HG03135 (cell line): ENCODE data around the gene ZNF436.

Experiments used
- ATAC-seq: cut with Tn5 transposase; IDR thresholded peaks from one replicate; pipeline ENCODE4 v1.9.1; 2021; ENCODE audit warnings: mild to moderate bottlenecking, moderate library complexity; ENCODE audit not compliant: unreplicated experiment

Gene ZNF436

GRCh38 chr1:23369335-23370013 lies at the start of gene ZNF436:
ZNF436 (minus strand) TSS chr1:23369836; CDS start chr1:23368005, 1,831 bp downstream.
- ATAC-seq: no peak

DNA sequence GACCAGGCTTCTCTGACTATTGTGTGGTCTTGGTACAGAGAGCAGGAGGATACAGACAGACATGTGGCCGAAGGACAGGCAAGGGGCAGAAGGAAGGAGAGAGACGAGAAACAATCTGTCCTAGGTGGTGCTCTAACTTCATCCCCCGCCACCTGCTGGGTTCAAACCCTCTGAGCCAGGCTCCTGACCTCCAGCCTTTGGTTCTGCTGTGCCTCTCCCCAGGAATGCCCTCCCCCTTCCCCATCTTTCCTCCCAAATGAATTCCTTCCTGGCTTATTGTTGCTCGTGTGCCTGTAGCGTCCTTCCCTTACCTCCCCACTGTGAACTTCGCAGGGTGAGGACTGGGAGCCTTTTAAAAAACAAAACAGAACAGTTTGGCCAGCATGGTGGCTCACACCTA lies 49.5 kb upstream of the ZNF436 start:
- no peak for ATAC-seq

DNA sequence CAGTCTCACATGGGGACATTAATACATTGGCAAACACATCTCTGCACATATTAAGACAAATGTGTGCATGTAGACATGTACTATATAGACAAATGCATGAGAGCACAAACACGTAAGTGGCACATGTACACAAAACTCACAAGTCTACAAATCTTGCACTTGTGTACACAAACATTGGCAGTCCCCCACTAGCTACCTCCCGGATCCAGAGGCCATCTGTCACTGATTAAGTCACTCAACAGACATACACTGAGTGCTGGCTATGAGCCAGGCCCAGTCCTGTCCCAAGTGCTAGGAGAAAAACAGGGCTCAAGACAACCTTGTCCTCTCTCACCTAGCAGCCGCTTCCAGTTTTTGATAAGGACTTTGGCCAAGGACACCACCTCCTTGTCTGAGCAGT lies 47.9 kb upstream of the ZNF436 start:
- no peak for ATAC-seq

- no peak for ATAC-seq
Observed at GRCh38 chr1:23416964-23417363, 47.3 kb upstream of the ZNF436 start.

DNA sequence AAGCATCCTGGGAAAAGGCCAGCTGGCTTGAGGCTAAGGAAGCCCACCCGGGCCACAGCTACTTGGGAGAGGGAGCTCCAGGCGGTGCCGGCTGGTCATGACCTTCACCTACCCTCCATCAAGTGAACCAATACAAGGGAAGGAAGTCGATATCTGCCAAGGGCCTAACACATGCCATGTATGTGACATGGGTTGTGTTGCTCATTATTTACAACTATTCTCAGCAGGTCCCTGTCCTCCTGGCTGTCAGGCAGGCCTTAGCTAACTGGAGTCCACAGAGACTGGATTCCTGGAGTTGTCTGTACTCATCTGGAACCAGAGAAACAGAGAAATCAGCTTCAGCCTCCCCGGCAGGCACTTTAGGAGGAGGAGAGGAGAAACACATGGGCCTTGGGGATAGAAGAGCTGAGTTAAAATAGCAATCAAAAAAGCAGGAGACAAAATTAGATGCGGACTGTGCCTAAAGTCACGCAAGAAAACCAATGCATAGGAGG lies 39.2 kb upstream of the ZNF436 start:
- no peak for ATAC-seq

DNA sequence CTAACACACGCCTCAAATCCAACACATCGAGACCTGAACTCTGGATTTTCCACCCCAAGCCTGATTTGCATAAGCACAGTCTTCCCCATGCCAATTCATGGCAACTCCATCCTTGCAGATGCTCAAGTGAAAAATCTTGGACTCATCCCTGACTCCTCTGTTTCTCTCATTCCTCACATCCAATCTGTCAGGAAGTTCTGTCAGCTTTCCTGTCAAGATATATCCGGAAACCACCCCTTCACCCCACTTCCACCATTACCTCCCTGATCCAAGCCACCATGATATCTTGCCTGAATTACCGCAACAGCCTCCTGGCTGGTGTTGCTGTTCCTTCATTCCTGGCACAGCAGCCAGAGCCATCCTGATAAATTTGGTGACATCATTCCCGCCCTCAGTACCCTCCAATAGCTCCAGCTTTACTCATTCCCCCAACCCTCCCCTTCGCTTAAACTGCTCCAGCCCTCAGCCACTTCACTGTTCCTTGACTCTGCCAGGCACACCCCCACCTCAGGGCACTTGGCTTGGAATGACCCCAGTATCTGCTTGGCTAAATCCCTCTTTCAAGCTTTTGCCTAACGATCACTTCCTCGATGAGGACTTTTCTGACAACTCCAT lies 37.5 kb upstream of the ZNF436 start:
- ATAC-seq: no peak

DNA sequence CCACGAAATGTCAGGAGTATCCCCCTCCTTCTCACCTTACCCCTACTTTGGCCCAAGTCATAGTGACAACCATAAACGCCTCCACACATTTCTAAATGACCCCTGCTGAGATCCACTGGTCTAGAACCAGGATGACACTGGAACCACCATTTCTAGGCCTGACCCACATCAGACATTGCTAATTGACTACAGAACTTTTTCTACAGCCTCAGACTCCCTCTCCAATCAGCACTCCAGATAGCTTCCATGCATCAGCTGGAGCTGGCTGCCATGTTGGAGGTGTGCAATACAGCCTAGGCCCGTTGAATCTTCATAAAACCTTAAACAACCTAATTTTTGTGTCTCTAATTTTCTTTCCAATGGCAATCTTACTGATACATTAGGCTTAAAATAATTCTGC lies 36.3 kb upstream of the ZNF436 start:
- ATAC-seq: no peak

GRCh38 chr1:23403735-23404486 lies 34.3 kb upstream of the ZNF436 start:
- ATAC-seq: no peak

DNA sequence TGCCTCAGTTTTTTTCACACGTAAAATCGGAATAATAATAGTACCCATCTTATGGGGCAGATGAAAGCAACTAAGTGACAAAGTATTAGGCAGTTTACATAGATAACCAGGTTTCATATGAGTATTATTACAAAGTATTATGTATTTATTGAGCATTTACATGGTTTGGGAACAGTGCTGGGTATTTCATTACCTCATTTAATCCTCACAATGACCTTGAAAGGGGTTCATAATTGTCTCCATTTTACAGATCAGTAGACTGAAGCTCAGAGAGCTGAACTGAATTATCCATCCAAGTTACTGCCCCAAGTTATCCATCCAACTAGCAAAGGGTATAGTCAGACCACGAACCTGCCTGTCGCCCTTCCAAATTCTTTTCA lies 33.7 kb upstream of the ZNF436 start:
- no peak for ATAC-seq

GRCh38 chr1:23403038-23403336 lies 33.4 kb upstream of the ZNF436 start:
- ATAC-seq: no peak

GRCh38 chr1:23402286-23403037 lies 32.8 kb upstream of the ZNF436 start:
- ATAC-seq: no peak

DNA sequence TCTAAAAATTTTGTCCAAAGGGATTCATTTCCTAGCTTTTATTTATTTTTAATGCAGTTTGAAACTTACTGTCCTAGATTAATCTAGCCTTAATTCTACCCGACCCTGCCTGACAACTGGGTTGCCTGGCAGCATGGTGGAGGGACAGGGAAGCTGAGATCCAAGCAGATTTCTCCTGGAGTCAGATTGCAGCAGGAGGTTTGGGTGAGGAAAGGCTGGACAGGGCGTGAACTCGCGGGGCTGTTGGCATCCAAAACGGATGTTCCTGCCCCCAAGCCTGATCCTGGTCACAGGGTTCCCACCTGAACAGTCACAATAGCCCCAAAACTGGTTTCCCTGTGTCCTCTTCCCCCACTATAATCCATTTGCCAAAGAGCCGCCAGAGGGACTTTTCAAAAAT lies 31.7 kb upstream of the ZNF436 start:
- no peak for ATAC-seq

GRCh38 chr1:23400324-23401114 lies 30.9 kb upstream of the ZNF436 start:
- ATAC-seq: no peak

- ATAC-seq: no peak
Observed at GRCh38 chr1:23399229-23399628, 29.6 kb upstream of the ZNF436 start.

GRCh38 chr1:23397908-23398307 lies 28.3 kb upstream of the ZNF436 start:
- no peak for ATAC-seq

DNA sequence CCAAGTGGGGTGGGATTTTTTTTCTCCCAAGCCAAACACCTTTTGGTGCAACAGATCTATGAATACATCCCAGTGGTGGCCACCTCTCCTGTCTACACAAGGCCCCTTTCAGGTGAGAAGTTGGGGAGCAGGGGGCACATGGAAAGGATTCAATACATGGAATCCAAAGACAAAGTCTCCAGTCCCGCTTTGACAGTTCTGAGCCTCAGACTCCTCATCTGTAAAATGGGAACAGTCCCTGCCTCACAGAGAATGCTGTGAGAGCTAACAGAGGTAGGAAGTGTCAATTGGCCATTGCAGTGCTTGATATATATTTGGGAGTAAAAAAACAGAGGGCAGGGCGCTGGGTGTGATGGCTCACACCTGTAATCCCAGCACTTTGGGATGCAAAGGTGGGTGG lies 26.7 kb upstream of the ZNF436 start:
- no peak for ATAC-seq

- no peak for ATAC-seq
Observed at GRCh38 chr1:23395849-23396248, 26.2 kb upstream of the ZNF436 start.

DNA sequence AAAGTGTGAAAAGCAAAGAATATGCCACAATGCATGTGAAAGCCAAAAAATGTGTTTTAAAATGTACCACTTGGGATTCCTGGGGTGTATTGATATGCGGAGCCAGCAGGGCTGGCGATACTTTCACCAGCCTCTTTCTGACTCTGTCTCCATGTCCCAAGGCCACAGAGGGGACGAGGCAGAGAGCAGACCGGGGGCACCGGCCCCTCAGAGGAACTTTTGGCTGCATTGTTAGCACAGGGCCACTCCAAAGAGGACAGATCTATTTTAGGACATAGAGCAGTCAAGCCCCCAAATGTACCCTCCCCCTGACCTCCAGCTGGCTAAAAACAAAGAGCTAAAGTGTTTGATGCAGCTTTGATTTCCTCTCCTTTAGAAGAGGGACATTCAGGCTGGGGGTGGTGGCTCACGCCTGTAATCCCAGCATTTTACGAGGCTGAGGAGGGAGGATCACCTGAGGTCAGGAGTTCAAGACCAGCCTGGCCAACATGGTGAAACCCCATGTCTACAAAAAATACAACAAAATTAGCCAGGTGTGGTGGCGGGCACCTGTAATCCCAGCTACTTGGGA lies 25.6 kb upstream of the ZNF436 start:
- ATAC-seq: no peak

- ATAC-seq: no peak
Observed at GRCh38 chr1:23394684-23395083, 25.0 kb upstream of the ZNF436 start.

DNA sequence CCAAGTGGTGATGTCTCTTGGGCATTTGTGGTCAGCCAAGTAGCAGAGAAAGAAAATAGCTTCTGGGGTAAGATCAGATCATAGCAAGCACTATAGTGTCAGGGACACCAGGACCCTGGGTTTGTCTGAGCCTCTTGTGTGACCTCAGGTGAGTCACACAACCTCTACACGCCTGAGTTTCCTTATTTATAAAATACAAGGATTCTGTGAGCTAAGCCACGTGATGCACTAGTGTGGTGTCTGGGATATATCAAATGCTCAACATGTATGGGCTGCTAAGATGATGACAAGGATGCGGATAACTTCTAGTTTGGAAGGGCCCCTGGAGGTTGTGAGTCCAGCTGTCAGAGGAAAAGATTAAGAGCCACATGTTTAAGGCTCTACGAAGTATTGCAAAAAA lies 24.5 kb upstream of the ZNF436 start:
- no peak for ATAC-seq
